PFSK-1 (cell line): Measurements from ENCODE around the gene SMIM29.
A peak's percentile ranks its signal among the peaks of the same experiment; 100 is the strongest.

Source experiments
- FOXP2 ChIP-seq: optimal IDR thresholded peaks from 2 replicates; pipeline ENCODE3; 2011; ENCODE audit warnings: borderline replicate concordance, control low read depth, inconsistent platforms; ENCODE audit not compliant: insufficient read depth; ENCODE audit errors: extremely low read length, extremely low read depth
- REST ChIP-seq, 2 experiments: IDR thresholded peaks; 2 replicates each; pipeline versions ENCODE4 v1.6.1 to v1.8.0; 2011 to 2012; ENCODE audit warnings: low read depth in 2 of 2, low read length in 2 of 2, control low read depth in 1 of 2, inconsistent platforms in 1 of 2, mild to moderate bottlenecking in 1 of 2, moderate library complexity in 1 of 2; ENCODE audit not compliant: insufficient read depth in 1 of 2
- SIN3A ChIP-seq: IDR thresholded peaks from 2 replicates; pipeline ENCODE4 v1.6.1; 2012; ENCODE audit warnings: mild to moderate bottlenecking, low read length, moderate library complexity, borderline replicate concordance; ENCODE audit not compliant: insufficient read depth

DNA sequence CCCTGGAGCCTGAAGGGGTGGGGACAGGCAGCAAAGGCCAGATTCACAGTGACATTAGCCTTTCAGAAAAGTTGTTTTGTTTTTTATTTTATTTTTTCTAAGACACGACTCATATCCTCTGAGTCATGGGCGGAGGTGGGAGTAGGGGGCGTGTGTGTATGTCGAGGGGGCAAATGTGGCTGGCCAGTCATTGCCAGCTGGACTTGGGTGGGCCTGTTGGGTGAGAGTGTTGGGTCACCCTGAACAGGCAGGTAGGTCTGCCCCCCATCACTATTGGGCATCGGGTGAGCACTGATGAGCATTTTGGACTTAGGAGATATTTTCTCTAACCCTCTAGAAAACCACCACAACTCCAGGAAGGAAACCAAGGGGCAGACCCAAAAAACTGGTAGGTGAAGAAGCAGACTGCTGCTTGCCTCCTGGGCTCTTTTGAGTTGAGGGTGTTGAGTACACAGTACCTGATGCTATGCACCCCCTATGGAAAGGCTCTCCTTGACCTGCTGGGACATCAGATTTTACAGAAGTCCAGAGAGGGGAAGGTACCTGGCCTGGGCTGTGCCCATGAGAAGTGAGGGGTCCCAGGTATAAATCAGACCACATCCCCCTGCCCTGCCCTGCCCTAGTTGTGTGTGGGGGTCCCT lies 5.6 kb downstream of the SMIM29 start:
- no peak for TF ChIP-seq REST (IDR thresholded peaks at IDR 0.05; ENCODE audit: insufficient read depth in 1 of 2, low read depth in 2 of 2, low read length in 2 of 2)
- 0 out of 2 replicates have a peak, but pooled peaks have one; percentile 18 for TF ChIP-seq SIN3A
- TF ChIP-seq FOXP2 = no peak
